Skeletal muscle satellite cell (primary cell): ENCODE data around the gene ZCCHC14.

Experiments
- H3K27me3 ChIP-seq: 2 replicates; pipeline ENCODE4 v1.7.0; 2013; ENCODE audit warnings: low read length; ENCODE audit not compliant: control insufficient read depth, insufficient read depth
- H3K36me3 ChIP-seq: 2 replicates; pipeline ENCODE4 v1.7.0; 2013; ENCODE audit warnings: mild to moderate bottlenecking, control low read depth, low read length; ENCODE audit not compliant: insufficient read depth
- H3K4me1 ChIP-seq: 2 replicates; pipeline ENCODE4 v1.7.0; 2013; ENCODE audit warnings: low read length; ENCODE audit not compliant: control insufficient read depth, insufficient read depth
- H3K4me2 ChIP-seq: 2 replicates; pipeline ENCODE4 v1.7.0; 2013; ENCODE audit warnings: mild to moderate bottlenecking, low read length
- H3K4me3 ChIP-seq: 2 replicates; pipeline ENCODE4 v1.7.0; 2013; ENCODE audit warnings: low read length
- H3K9ac ChIP-seq: 2 replicates; pipeline ENCODE4 v1.7.0; 2013; ENCODE audit warnings: mild to moderate bottlenecking, low read depth, low read length, moderate library complexity
- H3K9me3 ChIP-seq: replicated peaks from 2 replicates; pipeline ENCODE4 v1.7.0; 2013; ENCODE audit warnings: mild to moderate bottlenecking, control low read depth, low read length

ZCCHC14 gene

DNA sequence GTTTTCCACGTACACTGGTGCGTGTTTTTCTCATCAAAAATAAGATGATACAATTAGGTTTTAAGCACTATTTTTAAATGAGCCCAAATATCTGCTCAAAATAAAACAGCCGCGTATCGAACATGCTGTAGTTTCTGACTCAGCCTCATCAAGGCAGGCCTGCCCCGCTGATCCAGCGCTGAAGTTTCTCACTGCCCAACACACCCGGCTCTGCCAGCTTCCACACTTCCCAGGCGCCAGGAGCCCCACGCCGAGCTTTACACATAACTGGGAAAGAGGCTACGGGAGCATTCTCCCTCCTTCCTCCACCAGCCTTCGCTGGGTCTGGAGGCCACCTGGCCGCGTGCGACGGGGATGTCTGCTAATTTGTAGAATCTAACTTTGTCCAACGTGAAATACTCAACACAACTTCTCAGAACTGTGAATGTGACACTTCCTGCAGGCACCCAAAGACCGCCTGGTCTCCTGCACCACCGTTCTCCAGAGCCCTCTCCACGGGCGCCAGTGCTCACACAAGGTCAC is 58.6 kb downstream of the ZCCHC14 start:
- no peak overlapping the region for H3K4me2 ChIP-seq

GRCh38 chr16:87432330-87432915 is 60.4 kb downstream of the ZCCHC14 start:
- Histone ChIP-seq H3K4me3 (no peak overlapping the region), H3K27me3 (no peaks in the 10 kb centered on the region), H3K9me3 (no peaks in the 10 kb centered on the region), H3K4me1 (peaks cover 32% of the 10 kb centered on the region), H3K9ac (no peak overlapping the region), H3K4me2 (no peak overlapping the region), H3K36me3 (peaks cover 7% of the 10 kb centered on the region)

More for the DNA sequence above, 58.6 kb downstream of the ZCCHC14 start:
- Histone ChIP-seq H3K36me3 (peaks cover 9% of the 10 kb centered on the region), H3K4me1 (peaks cover 32% of the 10 kb centered on the region), H3K9ac (no peak overlapping the region), H3K4me3 (no peak overlapping the region), H3K9me3 (no peaks in the 10 kb centered on the region), H3K27me3 (no peaks in the 10 kb centered on the region)

DNA sequence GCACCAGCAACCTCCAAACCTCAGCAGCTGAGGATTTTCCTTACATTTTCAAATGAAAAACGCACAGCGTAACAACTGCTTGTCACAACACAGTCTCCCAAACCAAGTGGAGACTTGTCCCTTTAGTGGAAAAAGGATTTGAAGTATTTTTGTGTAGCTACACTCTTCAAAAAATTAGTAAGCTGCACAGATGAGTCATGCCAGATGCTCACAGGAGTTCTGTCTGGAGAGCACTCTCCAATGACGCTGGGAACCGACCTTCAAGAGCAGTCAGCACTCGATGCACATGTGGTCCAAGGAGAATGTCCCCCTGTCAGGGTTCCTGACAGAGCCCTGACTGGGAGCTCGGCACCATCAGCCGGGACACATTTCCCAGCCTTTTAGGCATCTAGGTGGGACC is 60.9 kb downstream of the ZCCHC14 start:
- no peaks in the 10 kb centered on the region for H3K27me3 ChIP-seq
- H3K36me3 ChIP-seq = peaks cover 7% of the 10 kb centered on the region
- no peak overlapping the region for H3K4me2 ChIP-seq
- H3K4me1 ChIP-seq = peaks cover 31% of the 10 kb centered on the region
- no peaks in the 10 kb centered on the region for H3K9me3 ChIP-seq
- no peak overlapping the region for H3K4me3 ChIP-seq
- H3K9ac ChIP-seq = no peak overlapping the region

DNA sequence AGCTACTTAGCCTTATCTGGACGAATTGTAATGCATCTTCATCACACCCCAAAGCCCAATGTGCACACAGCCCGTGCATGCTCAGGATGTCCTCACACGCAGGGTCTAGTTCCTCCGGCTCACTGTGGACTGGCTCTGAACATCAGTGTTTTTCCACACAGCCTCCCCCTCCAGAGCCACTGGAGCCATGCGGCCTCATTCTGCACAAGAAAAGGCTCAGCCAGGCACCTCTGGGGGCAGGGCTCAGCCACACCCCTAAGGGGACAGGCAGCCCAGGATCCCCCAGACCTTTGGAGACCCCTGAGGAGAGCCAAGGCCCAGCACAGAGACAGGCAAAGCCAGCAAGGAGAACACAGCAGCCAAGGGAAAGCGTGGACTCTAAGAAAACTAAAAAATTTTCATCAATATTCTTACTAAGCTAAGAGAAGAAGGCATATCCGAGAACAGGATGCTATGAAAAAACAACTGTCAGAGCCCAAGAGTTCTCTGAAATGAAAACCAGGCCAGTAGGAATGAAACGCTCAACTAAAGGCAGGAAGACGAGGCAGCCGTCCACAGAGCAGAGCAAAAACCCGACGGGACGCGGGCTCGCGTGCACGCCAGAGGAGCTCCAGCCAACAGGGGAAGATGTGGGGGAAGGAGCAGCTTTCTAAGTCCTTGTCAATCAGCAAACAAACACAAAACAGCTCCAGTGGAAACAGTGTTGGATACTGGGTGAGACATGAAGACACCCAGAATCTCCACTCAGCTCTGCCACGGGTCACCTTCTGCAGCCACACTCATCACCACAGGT is 66.2 kb downstream of the ZCCHC14 start:
- Histone ChIP-seq H3K9ac (no peak overlapping the region), H3K4me3 (no peak overlapping the region), H3K36me3 (peaks cover 31% of the 10 kb centered on the region), H3K4me1 (peaks cover 2% of the 10 kb centered on the region), H3K27me3 (no peaks in the 10 kb centered on the region), H3K4me2 (no peak overlapping the region), H3K9me3 (no peaks in the 10 kb centered on the region)

DNA sequence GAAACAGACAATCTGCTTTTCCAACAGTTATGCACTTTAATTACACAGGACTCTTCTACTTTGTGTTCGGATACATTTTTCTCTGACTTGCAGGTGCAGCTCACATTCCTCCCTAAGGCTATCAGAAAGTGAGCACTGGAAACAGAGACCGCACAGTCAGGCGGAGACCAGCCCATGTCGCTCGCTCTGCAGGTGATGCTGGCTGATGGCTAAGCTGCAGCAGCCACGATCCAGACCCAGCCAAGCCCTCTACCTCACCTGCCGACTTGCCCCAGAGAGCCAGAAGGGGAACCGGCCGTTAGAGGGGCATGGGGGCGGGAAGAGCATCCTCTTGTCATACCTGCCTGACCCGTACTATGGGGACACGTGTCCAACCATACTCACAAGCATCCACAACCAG is 66.9 kb downstream of the ZCCHC14 start:
- Histone ChIP-seq H3K36me3 (peaks cover 36% of the 10 kb centered on the region), H3K4me1 (no peaks in the 10 kb centered on the region), H3K4me3 (no peak overlapping the region), H3K27me3 (no peaks in the 10 kb centered on the region), H3K9ac (no peak overlapping the region), H3K4me2 (no peak overlapping the region), H3K9me3 (no peaks in the 10 kb centered on the region)

GRCh38 chr16:87424266-87424665 is 68.6 kb downstream of the ZCCHC14 start:
- H3K27me3 ChIP-seq = no peaks in the 10 kb centered on the region
- H3K4me1 ChIP-seq = no peaks in the 10 kb centered on the region
- no peak overlapping the region for H3K4me3 ChIP-seq
- peaks cover 40% of the 10 kb centered on the region for H3K36me3 ChIP-seq
- H3K4me2 ChIP-seq = no peak overlapping the region
- H3K9ac ChIP-seq = no peak overlapping the region
- no peaks in the 10 kb centered on the region for H3K9me3 ChIP-seq

GRCh38 chr16:87423429-87423828 is 69.4 kb downstream of the ZCCHC14 start:
- H3K9me3 ChIP-seq = no peaks in the 10 kb centered on the region
- no peaks in the 10 kb centered on the region for H3K27me3 ChIP-seq
- H3K36me3 ChIP-seq = peaks cover 43% of the 10 kb centered on the region
- H3K4me2 ChIP-seq = no peak overlapping the region
- H3K4me3 ChIP-seq = no peak overlapping the region
- H3K9ac ChIP-seq = no peak overlapping the region
- no peaks in the 10 kb centered on the region for H3K4me1 ChIP-seq

GRCh38 chr16:87422106-87422505 is 70.7 kb downstream of the ZCCHC14 start:
- Histone ChIP-seq H3K36me3 (peaks cover 54% of the 10 kb centered on the region), H3K4me1 (no peaks in the 10 kb centered on the region), H3K4me3 (no peak overlapping the region), H3K9ac (no peak overlapping the region), H3K9me3 (no peaks in the 10 kb centered on the region), H3K4me2 (no peak overlapping the region), H3K27me3 (no peaks in the 10 kb centered on the region)

DNA sequence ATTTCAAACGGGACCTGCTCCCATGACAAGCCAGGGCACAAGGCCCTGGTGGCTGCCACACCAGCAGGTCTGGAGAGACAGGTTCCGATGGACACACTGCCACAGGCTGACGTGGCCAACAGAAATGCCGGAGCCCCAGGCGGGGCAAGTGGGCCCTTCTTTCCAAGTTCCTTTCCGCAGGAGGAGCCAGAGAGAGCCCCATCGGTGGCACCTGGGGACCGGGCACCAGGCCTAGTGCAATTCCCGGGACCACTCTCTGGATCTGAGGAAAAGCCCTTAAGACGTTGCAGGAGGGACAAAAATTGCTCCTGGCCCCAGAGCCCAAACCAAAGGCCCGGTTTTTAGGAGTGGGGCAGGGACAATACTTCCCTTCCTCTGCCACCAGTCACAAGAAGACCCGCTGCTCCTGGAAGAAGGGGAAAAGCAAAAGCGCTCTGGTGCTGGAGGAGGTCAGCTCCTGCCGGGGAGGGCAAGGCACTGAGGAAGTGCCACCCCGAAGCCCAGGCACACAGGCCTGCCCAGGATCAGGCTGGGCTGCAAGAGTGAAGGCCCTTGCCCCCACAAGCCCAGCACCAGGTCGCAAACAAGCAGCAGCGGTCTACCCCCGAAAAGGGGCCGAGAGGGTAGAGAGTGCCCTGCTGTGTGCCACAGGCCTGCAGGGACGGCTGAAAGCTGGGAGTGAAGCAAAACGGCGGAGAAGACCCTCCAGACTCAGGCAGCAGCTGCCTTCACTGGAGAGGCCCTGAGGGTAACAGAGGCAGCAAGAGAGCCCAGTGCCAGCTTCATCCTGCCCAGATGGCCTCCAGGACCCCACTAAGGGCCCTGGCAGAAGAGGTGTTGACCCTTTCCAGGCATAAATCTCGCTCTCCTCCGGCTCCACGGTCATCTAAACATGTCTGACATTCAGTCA is 71.6 kb downstream of the ZCCHC14 start:
- Histone ChIP-seq H3K4me3 (no peak overlapping the region), H3K9ac (no peak overlapping the region), H3K4me2 (no peak overlapping the region), H3K9me3 (no peaks in the 10 kb centered on the region), H3K4me1 (no peaks in the 10 kb centered on the region), H3K27me3 (no peaks in the 10 kb centered on the region), H3K36me3 (peaks cover 56% of the 10 kb centered on the region)

DNA sequence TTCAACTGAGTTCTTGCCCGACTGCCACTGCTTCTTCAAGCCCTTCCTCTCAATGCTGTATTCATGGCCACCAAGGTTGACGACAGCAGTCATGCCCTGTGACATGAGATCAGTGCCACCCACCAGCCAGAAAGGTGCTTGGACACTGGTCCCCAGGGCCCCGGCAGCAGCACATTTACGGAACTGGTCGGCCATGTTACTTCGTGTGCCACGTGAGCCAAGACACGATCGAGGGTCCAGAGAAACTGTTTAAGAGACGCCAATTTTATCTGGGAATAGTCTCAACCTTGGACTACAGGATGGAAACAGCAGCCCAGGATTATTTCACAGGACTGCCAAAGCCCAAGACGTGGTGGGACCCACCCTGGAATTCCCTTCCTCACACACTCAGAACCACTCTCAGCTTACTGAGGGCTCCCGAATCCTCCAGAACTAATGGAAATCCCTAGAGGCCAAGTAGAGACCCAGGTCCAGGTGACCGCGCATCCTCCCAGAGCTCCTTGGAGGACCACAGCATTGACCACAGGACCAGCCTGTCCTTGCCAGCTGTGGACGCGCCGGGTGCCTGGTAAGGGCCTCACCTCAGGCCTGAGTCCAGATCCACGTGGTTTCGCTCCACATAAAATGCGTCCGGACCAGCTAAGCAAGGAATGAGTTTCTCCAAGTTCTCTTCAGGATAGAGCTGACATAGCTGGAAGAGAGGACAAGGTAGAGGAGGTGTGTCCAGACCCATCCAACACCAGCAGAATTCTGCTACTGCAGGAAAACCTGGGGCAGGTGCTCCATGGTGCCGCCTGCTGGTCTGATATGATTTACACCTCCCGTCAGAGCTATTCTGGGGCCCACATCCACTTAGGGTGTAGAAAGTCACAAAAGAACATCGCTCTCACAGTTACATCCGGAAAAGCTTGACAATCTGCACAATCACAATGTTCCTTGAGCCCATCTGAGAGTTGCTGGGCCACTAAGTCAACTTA is 72.5 kb downstream of the ZCCHC14 start:
- H3K4me1 ChIP-seq = no peaks in the 10 kb centered on the region
- H3K9me3 ChIP-seq = no peaks in the 10 kb centered on the region
- no peak overlapping the region for H3K4me2 ChIP-seq
- H3K27me3 ChIP-seq = no peaks in the 10 kb centered on the region
- peaks cover 56% of the 10 kb centered on the region for H3K36me3 ChIP-seq
- no peak overlapping the region for H3K4me3 ChIP-seq
- H3K9ac ChIP-seq = no peak overlapping the region
